Measurements from ENCODE around the gene ITPKC.

ITPKC gene

GRCh38 chr19:40714441-40715299 is 2.2 kb upstream of the ITPKC start:
- TF ChIP-seq CTCF (IDR thresholded peaks at IDR 0.05; ENCODE audit: borderline replicate concordance, insufficient read depth, low read depth, low read length): no peak
- H3K4me3 ChIP-seq (ENCODE audit: low read depth, low read length): peak overlapping the region; percentile 71

- TF ChIP-seq CTCF (IDR thresholded peaks at IDR 0.05; ENCODE audit: borderline replicate concordance, insufficient read depth, low read depth, low read length): no peak
- H3K4me3 ChIP-seq (ENCODE audit: low read depth, low read length): peak overlapping the region; percentile 71
These were observed 856 bp upstream of the ITPKC start for GRCh38 chr19:40716031-40716481.

- peak overlapping the region; percentile 71 for H3K4me3 ChIP-seq (ENCODE audit: low read depth, low read length)
- TF ChIP-seq CTCF (IDR thresholded peaks at IDR 0.05; ENCODE audit: borderline replicate concordance, insufficient read depth, low read depth, low read length): no peak
These were observed 490 bp downstream of the ITPKC start for GRCh38 chr19:40717325-40717879.

GRCh38 chr19:40717880-40718773 is 1.2 kb downstream of the ITPKC start:
- no peak for TF ChIP-seq CTCF (IDR thresholded peaks at IDR 0.05; ENCODE audit: borderline replicate concordance, insufficient read depth, low read depth, low read length)

DNA sequence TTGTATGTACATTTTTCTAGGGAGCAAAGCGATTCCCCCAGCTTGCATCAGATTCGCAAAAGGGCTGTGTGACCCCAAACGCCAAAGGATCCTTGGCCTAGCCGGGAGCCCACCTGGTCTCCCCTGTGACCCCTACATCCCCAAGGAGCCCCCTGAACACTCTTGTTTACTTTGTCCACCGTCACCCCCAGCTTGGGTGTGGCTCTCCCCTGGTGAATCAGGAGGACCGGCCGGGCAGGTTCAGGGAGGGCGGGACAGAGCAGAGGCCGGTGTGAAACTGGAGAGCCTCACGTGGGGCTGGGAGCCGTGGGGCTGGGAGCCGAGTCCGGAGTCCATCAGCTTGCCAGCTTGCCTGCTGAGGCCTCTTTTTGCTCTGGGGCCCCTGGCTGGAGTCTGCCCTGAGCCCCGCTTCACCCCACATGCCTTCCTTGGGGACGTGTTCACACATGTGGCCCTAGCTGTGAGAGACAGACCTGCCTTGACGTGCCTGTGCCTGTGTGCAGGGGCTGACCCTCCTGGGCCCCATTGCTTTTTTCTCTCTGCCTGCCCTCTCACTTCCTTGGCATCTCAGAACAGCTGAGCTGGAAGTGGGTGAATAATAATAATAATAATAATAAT is 2.0 kb downstream of the ITPKC start:
- H3K4me3 ChIP-seq (ENCODE audit: low read depth, low read length): peak overlapping the region; percentile 71
- no peak for TF ChIP-seq CTCF (IDR thresholded peaks at IDR 0.05; ENCODE audit: borderline replicate concordance, insufficient read depth, low read depth, low read length)

More at GRCh38 chr19:40717880-40718773, 1.2 kb downstream of the ITPKC start:
- H3K4me3 ChIP-seq (ENCODE audit: low read depth, low read length): peak overlapping the region; percentile 71

DNA sequence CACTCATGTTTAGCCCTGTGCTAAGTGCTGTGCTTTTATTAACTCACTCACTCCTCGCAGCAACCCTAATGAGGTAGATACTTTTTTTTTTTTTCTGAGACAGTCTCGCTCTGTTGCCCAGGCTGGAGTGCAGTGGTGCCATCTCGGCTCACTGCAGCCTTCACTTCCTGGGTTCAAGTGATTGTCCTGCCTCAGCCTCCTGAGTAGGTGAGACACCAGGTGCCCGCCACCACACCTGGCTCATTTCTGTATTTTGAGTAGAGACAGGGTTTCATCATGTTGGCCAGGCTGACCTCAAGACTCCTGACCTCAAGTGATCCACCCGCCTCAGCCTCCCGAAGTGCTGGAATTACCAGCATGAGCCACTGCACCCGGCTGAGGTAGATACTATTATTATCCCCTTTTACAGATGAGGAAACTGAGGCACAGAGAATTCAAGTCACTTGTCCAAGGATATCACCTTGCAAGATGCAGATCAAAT is 2.5 kb downstream of the ITPKC start:
- no peak for TF ChIP-seq CTCF (IDR thresholded peaks at IDR 0.05; ENCODE audit: borderline replicate concordance, insufficient read depth, low read depth, low read length)
- H3K4me3 ChIP-seq (ENCODE audit: low read depth, low read length): peak overlapping the region; percentile 71
